ENCODE measurements around the gene ZNF841. TPM values are rescaled to one million over a fixed set of nuclear protein-coding genes. Genes with fewer than 3 reads are reported as not detected.

Gene ZNF841
- total RNA-seq, 1 experiment from 2014 or later = 0.10 TPM

DNA sequence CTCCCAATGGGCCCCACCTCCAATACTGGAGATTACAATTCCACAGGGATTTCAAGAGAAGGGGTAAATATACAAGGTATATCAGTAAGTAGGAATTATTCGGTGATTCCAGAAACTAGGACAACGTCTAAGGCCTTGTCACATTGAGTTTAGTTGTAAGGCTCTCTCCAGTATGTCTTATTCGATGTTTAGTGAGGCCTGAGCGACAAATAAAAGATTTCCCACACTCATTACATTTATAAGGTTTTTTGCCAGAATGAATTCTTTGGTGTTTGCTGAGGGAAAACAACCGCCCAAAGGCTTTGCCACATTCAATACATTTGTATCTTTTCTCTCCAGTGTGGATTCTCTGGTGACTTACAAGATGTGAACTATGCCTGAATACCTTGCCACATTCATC is 19.1 kb upstream of the ZNF841 start:
- no peak for TF ChIP-seq RAD21 (IDR thresholded peaks at IDR 0.05; ENCODE audit: low read depth)
- no peak for TF ChIP-seq SRF (IDR thresholded peaks at IDR 0.05; ENCODE audit: low read depth)
- no peak for TF ChIP-seq EGR1 (IDR thresholded peaks at IDR 0.05; ENCODE audit: low read depth)
- no peak for TF ChIP-seq SIN3A (IDR thresholded peaks at IDR 0.05; ENCODE audit: low read depth)
- TF ChIP-seq TCF7L2 (IDR thresholded peaks at IDR 0.05; ENCODE audit: borderline replicate concordance, extremely low read depth, insufficient read depth, insufficient read length) = no peak
- TF ChIP-seq ZNF274 (IDR thresholded peaks at IDR 0.05; ENCODE audit: low read depth, low read length) = no peak
- TF ChIP-seq, protein P1, sequence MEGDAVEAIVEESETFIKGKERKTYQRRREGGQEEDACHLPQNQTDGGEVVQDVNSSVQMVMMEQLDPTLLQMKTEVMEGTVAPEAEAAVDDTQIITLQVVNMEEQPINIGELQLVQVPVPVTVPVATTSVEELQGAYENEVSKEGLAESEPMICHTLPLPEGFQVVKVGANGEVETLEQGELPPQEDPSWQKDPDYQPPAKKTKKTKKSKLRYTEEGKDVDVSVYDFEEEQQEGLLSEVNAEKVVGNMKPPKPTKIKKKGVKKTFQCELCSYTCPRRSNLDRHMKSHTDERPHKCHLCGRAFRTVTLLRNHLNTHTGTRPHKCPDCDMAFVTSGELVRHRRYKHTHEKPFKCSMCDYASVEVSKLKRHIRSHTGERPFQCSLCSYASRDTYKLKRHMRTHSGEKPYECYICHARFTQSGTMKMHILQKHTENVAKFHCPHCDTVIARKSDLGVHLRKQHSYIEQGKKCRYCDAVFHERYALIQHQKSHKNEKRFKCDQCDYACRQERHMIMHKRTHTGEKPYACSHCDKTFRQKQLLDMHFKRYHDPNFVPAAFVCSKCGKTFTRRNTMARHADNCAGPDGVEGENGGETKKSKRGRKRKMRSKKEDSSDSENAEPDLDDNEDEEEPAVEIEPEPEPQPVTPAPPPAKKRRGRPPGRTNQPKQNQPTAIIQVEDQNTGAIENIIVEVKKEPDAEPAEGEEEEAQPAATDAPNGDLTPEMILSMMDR (IDR thresholded peaks at IDR 0.05 in 2 of 3, conservative IDR thresholded peaks at IDR 0.05 in 1 of 3; ENCODE audit: borderline replicate concordance in 1 of 3, insufficient read depth in 1 of 3, low read depth in 2 of 3, low read length in 2 of 3) = no peak
- TF ChIP-seq SP1 (IDR thresholded peaks at IDR 0.05; ENCODE audit: low read depth) = no peak
- TF ChIP-seq POLR2AphosphoS5 (IDR thresholded peaks at IDR 0.05; ENCODE audit: low read depth, low read length) = no peak
- no peak for TF ChIP-seq POLR2A (IDR thresholded peaks at IDR 0.05; ENCODE audit: borderline replicate concordance, extremely low read depth, insufficient read depth, insufficient read length)
- TF ChIP-seq, protein P2, sequence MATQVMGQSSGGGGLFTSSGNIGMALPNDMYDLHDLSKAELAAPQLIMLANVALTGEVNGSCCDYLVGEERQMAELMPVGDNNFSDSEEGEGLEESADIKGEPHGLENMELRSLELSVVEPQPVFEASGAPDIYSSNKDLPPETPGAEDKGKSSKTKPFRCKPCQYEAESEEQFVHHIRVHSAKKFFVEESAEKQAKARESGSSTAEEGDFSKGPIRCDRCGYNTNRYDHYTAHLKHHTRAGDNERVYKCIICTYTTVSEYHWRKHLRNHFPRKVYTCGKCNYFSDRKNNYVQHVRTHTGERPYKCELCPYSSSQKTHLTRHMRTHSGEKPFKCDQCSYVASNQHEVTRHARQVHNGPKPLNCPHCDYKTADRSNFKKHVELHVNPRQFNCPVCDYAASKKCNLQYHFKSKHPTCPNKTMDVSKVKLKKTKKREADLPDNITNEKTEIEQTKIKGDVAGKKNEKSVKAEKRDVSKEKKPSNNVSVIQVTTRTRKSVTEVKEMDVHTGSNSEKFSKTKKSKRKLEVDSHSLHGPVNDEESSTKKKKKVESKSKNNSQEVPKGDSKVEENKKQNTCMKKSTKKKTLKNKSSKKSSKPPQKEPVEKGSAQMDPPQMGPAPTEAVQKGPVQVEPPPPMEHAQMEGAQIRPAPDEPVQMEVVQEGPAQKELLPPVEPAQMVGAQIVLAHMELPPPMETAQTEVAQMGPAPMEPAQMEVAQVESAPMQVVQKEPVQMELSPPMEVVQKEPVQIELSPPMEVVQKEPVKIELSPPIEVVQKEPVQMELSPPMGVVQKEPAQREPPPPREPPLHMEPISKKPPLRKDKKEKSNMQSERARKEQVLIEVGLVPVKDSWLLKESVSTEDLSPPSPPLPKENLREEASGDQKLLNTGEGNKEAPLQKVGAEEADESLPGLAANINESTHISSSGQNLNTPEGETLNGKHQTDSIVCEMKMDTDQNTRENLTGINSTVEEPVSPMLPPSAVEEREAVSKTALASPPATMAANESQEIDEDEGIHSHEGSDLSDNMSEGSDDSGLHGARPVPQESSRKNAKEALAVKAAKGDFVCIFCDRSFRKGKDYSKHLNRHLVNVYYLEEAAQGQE (IDR thresholded peaks at IDR 0.05; ENCODE audit: low read depth) = no peak
- no peak for TF ChIP-seq FOSL1 (IDR thresholded peaks at IDR 0.05; ENCODE audit: low read depth)
- TF ChIP-seq, protein P3, sequence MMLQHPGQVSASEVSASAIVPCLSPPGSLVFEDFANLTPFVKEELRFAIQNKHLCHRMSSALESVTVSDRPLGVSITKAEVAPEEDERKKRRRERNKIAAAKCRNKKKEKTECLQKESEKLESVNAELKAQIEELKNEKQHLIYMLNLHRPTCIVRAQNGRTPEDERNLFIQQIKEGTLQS (IDR thresholded peaks at IDR 0.05) = no peak
- TF ChIP-seq ELF1 (IDR thresholded peaks at IDR 0.05; ENCODE audit: borderline replicate concordance, low read depth) = no peak
- no peak for TF ChIP-seq EZH2 (IDR thresholded peaks at IDR 0.05)
- no peak for TF ChIP-seq CBX3 (IDR thresholded peaks at IDR 0.05; ENCODE audit: low read depth)
- TF ChIP-seq JUND (IDR thresholded peaks at IDR 0.05) = no peak
- TF ChIP-seq, protein P4, sequence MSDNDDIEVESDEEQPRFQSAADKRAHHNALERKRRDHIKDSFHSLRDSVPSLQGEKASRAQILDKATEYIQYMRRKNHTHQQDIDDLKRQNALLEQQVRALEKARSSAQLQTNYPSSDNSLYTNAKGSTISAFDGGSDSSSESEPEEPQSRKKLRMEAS (IDR thresholded peaks at IDR 0.05) = no peak
- TF ChIP-seq YY1 (IDR thresholded peaks at IDR 0.05; ENCODE audit: extremely low read depth, insufficient replicate concordance, low read depth, low read length) = no peak
- TF ChIP-seq EZH2phosphoT487 (IDR thresholded peaks at IDR 0.05; ENCODE audit: borderline replicate concordance) = no peak
- Histone ChIP-seq H3K9ac (ENCODE audit: low read length) (no peak overlapping the region), H3K9me3 (ENCODE audit: control insufficient read depth in 1 of 2, insufficient read depth in 1 of 2, low read depth in 1 of 2, low read length in 2 of 2) (peaks cover 54 to 65% of the 10 kb centered on the region in 2 experiments; a peak in 3 of 4 replicates), H3K9me2 (ENCODE audit: insufficient read depth) (no peaks in the 10 kb centered on the region), H4K20me1 (ENCODE audit: insufficient read depth) (no peaks in the 10 kb centered on the region), H3K4me2 (ENCODE audit: low read length) (no peak overlapping the region), H3K79me2 (ENCODE audit: insufficient read depth, low read length) (no peaks in the 10 kb centered on the region), H3K4me1 (ENCODE audit: control insufficient read depth in 1 of 2, insufficient read depth in 2 of 2, low read length in 2 of 2) (no peaks in the 10 kb centered on the region), H3K27me3 (ENCODE audit: insufficient read depth, low read length) (no peaks in the 10 kb centered on the region), H2AFZ (ENCODE audit: low read depth, low read length, poor library complexity, severe bottlenecking) (no peak overlapping the region), H3K4me3 (replicated peaks in 1 of 2; ENCODE audit: low read depth in 1 of 2, low read length in 2 of 2) (no peak overlapping the region), H3K27ac (ENCODE audit: low read depth, low read length) (no peak overlapping the region), H3K36me3 (ENCODE audit: control insufficient read depth in 1 of 2, insufficient read depth in 2 of 2, low read length in 2 of 2) (peaks cover 8 to 30% of the 10 kb centered on the region in 2 experiments)
- DNase-seq (ENCODE audit: low read depth, low spot score) = no peak
- intact Hi-C loops (cut with micrococcal nuclease) = no loop called here
- no TSS peak for BruUV-seq (replicated peaks)
- ChIA-PET POLR2A (no interaction called here), RAD21 (ENCODE audit: low non-redundant PET in 1 of 2, low total read pairs in 2 of 2, uncharacterized antibody in 2 of 2, unreplicated experiment in 2 of 2) (no interaction called here), CTCF (no interaction called here)
- ATAC-seq = no peak
